Neural progenitor cell (in vitro differentiated cells): Measurements from ENCODE around the gene CTSL. TPM values are rescaled to one million over a fixed set of nuclear protein-coding genes. Genes with fewer than 3 reads are reported as not detected.
"Not testable (repeated sequence)": the region's sequence is repeated elsewhere in the genome, so short reads cannot be mapped to it uniquely, and the experiment has no call there.

Experiments used
- DNase-seq: peaks from one replicate; pipeline ENCODE4 v3.0.0-alpha.2; 2016; ENCODE audit warnings: low spot score
- H2AFZ ChIP-seq: fragments of 200-600 bp; sonication (generic); replicated peaks from 2 replicates; pipeline ENCODE4 v1.6.1; 2016; ENCODE audit warnings: antibody characterized with exemption
- H3F3A ChIP-seq: fragments of 200-600 bp; sonication (generic); 2 replicates; pipeline ENCODE4 v1.6.1; 2016; ENCODE audit warnings: antibody characterized with exemption, low read depth
- H3K27ac ChIP-seq: fragments of 200-600 bp; sonication (generic); 2 replicates; pipeline ENCODE4 v1.5.1; 2016; ENCODE audit warnings: mild to moderate bottlenecking
- H3K27me3 ChIP-seq: fragments of 200-600 bp; sonication (generic); 2 replicates; pipeline ENCODE4 v1.6.1; 2016; ENCODE audit warnings: mild to moderate bottlenecking, moderate library complexity
- H3K36me3 ChIP-seq: fragments of 200-600 bp; sonication (generic); 2 replicates; pipeline ENCODE4 v1.5.1; 2016
- H3K4me1 ChIP-seq: fragments of 200-600 bp; sonication (generic); 2 replicates; pipeline ENCODE4 v1.6.1; 2016; ENCODE audit warnings: mixed run types
- H3K4me2 ChIP-seq: fragments of 200-600 bp; sonication (generic); 2 replicates; pipeline ENCODE4 v1.6.1; 2016
- H3K4me3 ChIP-seq: fragments of 200-600 bp; sonication (generic); 2 replicates; pipeline ENCODE4 v1.5.1; 2016
- H3K79me2 ChIP-seq: fragments of 200-600 bp; sonication (generic); 2 replicates; pipeline ENCODE4 v1.6.1; 2016; ENCODE audit warnings: low read depth
- H3K9ac ChIP-seq: fragments of 200-600 bp; sonication (generic); 2 replicates; pipeline ENCODE4 v1.6.1; 2016
- H3K9me3 ChIP-seq: fragments of 200-600 bp; sonication (generic); 2 replicates; pipeline ENCODE4 v1.5.1; 2016; ENCODE audit warnings: low read depth
- H4K20me1 ChIP-seq: fragments of 200-600 bp; sonication (generic); 2 replicates; pipeline ENCODE4 v1.6.1; 2016; ENCODE audit warnings: low read depth
- H3K27ac Mint-ChIP-seq: 3 replicates; pipeline ENCODE4 v1.8.0; 2021; ENCODE audit warnings: mixed read lengths
- H3K27me3 Mint-ChIP-seq: 2 replicates; pipeline ENCODE4 v1.8.0; 2022; ENCODE audit warnings: low read depth, mild to moderate bottlenecking, inconsistent platforms, moderate library complexity, mixed read lengths; ENCODE audit not compliant: insufficient read depth
- H3K36me3 Mint-ChIP-seq: 3 replicates; pipeline ENCODE4 v1.8.0; 2021; ENCODE audit warnings: mixed read lengths
- H3K4me1 Mint-ChIP-seq: 3 replicates; pipeline ENCODE4 v1.8.0; 2021; ENCODE audit warnings: mixed read lengths
- H3K4me3 Mint-ChIP-seq: 3 replicates; pipeline ENCODE4 v1.8.0; 2021; ENCODE audit warnings: mild to moderate bottlenecking, moderate library complexity, mixed read lengths
- H3K9me3 Mint-ChIP-seq: 3 replicates; pipeline ENCODE4 v1.8.0; 2020; ENCODE audit warnings: mixed read lengths
- CTCF ChIP-seq: fragments of 200-600 bp; sonication (generic); IDR thresholded peaks from 2 replicates; pipeline ENCODE4 v1.5.1; 2017; ENCODE audit warnings: antibody characterized with exemption, mild to moderate bottlenecking
- EZH2 ChIP-seq: fragments of 200-600 bp; sonication (generic); IDR thresholded peaks from 2 replicates; pipeline ENCODE4 v1.6.1; 2017; ENCODE audit warnings: antibody characterized with exemption, mild to moderate bottlenecking, moderate library complexity
- EZH2phosphoT487 ChIP-seq: fragments of 200-600 bp; sonication (generic); IDR thresholded peaks from 2 replicates; pipeline ENCODE4 v1.6.1; 2017; ENCODE audit warnings: antibody characterized with exemption
- total RNA-seq: library from RNA; depleted of rRNA; stranded (reverse); fragments of >200 nt; gene quantifications from 2 replicates; pipeline ENCODE4 v1.2.3, GENCODE V29; 2015; ENCODE audit warnings: low replicate concordance

The CTSL gene
- total RNA-seq, 1 donor from 2014 or later: 35.9 TPM

GRCh38 chr9:87741326-87741725, 15.4 kb downstream of the CTSL start:
- Mint-ChIP-seq H3K27me3 (peaks cover 2% of the 10 kb centered on the region), H3K4me1 (no peaks in the 10 kb centered on the region), H3K4me3 (no peak overlapping the region), H3K27ac (no peak overlapping the region), H3K36me3 (no peaks in the 10 kb centered on the region), H3K9me3 (peaks cover 18% of the 10 kb centered on the region)
- no peak overlapping the region for H3K4me2 ChIP-seq
- no peak overlapping the region for H3K4me3 ChIP-seq
- no peak overlapping the region for H3K9ac ChIP-seq
- no peak overlapping the region for H3K27ac ChIP-seq
- H3F3A ChIP-seq: no peaks in the 10 kb centered on the region
- H3K27me3 ChIP-seq: no peaks in the 10 kb centered on the region
- no peaks in the 10 kb centered on the region for H3K79me2 ChIP-seq
- H3K9me3 ChIP-seq: no peaks in the 10 kb centered on the region
- no peak overlapping the region for H2AFZ ChIP-seq
- no peaks in the 10 kb centered on the region for H3K36me3 ChIP-seq
- H3K4me1 ChIP-seq: peaks cover 7% of the 10 kb centered on the region
- no peaks in the 10 kb centered on the region for H4K20me1 ChIP-seq
- TF ChIP-seq CTCF (no peak), EZH2 (no peak), EZH2phosphoT487 (no peak)
- no peak for DNase-seq

DNA sequence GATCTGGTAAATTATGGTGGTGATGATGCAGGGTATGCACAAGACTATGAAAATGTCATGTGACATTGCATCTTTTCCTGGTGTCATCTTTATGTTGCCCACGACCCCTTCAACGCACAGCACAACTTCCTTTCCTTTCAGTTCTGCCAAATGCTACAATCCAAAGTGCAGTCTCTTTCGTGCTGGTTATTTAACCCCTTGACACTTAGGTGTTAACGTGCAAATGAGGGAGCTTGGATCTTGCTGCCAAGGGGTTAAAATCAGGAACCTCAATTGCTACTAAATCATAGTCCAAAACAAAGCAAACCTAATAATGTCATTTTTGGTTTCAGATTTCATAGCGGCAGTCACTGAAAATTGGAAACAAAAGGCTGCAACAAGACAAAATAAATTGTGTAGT, 16.0 kb downstream of the CTSL start:
- H3K27me3 Mint-ChIP-seq: peaks cover 2% of the 10 kb centered on the region
- H3K4me1 ChIP-seq: peaks cover 7% of the 10 kb centered on the region
- H3K36me3 Mint-ChIP-seq: no peaks in the 10 kb centered on the region
- H3K27me3 ChIP-seq: no peaks in the 10 kb centered on the region
- no peaks in the 10 kb centered on the region for H3F3A ChIP-seq
- no peak overlapping the region for H2AFZ ChIP-seq
- no peak overlapping the region for H3K27ac Mint-ChIP-seq
- H3K9ac ChIP-seq: no peak overlapping the region
- no peaks in the 10 kb centered on the region for H3K9me3 ChIP-seq
- no peak for TF ChIP-seq EZH2phosphoT487
- H3K4me1 Mint-ChIP-seq: peaks cover 2% of the 10 kb centered on the region
- H3K4me2 ChIP-seq: no peak overlapping the region
- no peaks in the 10 kb centered on the region for H3K79me2 ChIP-seq
- H3K36me3 ChIP-seq: no peaks in the 10 kb centered on the region
- H3K9me3 Mint-ChIP-seq: peaks cover 18% of the 10 kb centered on the region
- H3K4me3 ChIP-seq: no peak overlapping the region
- no peaks in the 10 kb centered on the region for H4K20me1 ChIP-seq
- no peak overlapping the region for H3K4me3 Mint-ChIP-seq
- no peak overlapping the region for H3K27ac ChIP-seq
- DNase-seq: no peak

DNA sequence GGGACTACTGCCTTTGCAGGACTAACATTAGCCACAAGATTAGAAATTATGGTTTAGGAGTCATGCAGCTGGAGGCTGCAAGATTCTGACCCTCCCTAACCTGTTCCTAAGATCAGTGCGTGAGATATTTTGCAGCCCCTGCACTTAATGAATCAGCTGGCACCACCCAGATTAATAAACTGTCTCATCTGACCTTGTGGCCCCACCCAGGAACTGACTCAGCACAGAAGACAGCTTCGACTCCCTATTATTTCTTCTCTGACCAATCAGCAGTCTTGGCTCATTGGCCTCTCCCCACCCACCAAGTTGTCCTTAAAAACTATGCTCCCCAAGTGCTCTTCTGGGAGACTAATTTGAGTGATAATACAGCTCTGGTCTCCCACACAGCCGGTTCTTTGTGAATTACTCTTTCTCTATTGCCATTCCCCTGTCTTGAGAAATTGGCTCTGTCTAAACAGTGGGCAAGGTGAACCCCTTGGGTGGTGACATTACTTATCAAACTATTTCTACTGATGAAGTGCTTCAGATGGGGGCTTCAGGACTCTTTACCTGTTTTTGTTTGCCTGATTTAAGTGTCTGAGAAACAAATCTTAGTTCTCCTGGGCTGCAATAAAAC, 17.0 kb downstream of the CTSL start:
- H3K27me3 Mint-ChIP-seq: peaks cover 2% of the 10 kb centered on the region
- Histone ChIP-seq H2AFZ (no peak overlapping the region), H3K27me3 (no peaks in the 10 kb centered on the region), H3K4me1 (peaks cover 15% of the 10 kb centered on the region), H3K79me2 (no peaks in the 10 kb centered on the region), H3K27ac (no peak overlapping the region), H3K4me3 (no peak overlapping the region), H3K36me3 (no peaks in the 10 kb centered on the region), H3K4me2 (no peak overlapping the region), H3F3A (no peaks in the 10 kb centered on the region), H4K20me1 (no peaks in the 10 kb centered on the region), H3K9me3 (no peaks in the 10 kb centered on the region), H3K9ac (no peak overlapping the region)
- TF ChIP-seq CTCF (no peak), EZH2 (no peak), EZH2phosphoT487 (no peak)
- no peak overlapping the region for H3K27ac Mint-ChIP-seq
- peaks cover 11% of the 10 kb centered on the region for H3K4me1 Mint-ChIP-seq
- H3K9me3 Mint-ChIP-seq: peaks cover 18% of the 10 kb centered on the region
- no peak overlapping the region for H3K4me3 Mint-ChIP-seq
- DNase-seq: no peak
- no peaks in the 10 kb centered on the region for H3K36me3 Mint-ChIP-seq

DNA sequence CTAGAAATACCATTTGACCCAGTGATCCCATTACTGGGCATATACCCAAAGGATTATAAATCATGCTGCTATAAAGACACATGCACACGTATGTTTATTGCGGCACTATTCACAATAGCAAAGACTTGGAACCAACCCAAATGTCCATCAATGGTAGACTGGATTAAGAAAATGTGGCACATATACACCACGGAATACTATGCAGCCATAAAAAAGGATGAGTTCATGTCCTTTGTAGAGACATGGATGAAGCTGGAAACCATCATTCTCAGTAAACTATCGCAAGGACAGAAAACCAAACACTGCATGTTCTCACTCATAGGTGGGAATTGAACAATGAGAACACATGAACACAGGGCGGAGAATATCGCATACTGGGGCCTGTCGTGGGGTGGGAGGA, 18.3 kb downstream of the CTSL start:
- peaks cover 22% of the 10 kb centered on the region for H3K4me1 Mint-ChIP-seq
- not testable (repeated sequence) for H3K36me3 Mint-ChIP-seq, DNase-seq, H3K4me2 ChIP-seq, H3K9me3 ChIP-seq, H3F3A ChIP-seq, H3K9ac ChIP-seq, H3K4me3 Mint-ChIP-seq, H3K27me3 Mint-ChIP-seq, H3K79me2 ChIP-seq, H3K36me3 ChIP-seq, H3K27ac Mint-ChIP-seq, H3K27ac ChIP-seq, H4K20me1 ChIP-seq, H3K4me3 ChIP-seq, H3K27me3 ChIP-seq, H2AFZ ChIP-seq
- peaks cover 21% of the 10 kb centered on the region for H3K4me1 ChIP-seq
- H3K9me3 Mint-ChIP-seq: peaks cover 15% of the 10 kb centered on the region
